Activated CD8-positive, alpha-beta memory T cell treated with anti-CD3 and anti-CD28 coated beads, Interleukin-2, amount 50 U/mL, for 24 hours (primary cell): ENCODE data around the gene DIP2C.
"Not testable (repeated sequence)": the region's sequence is repeated elsewhere in the genome, so short reads cannot be mapped to it uniquely, and the experiment has no call there.

Experiments used
- DNase-seq: peaks from one replicate; pipeline ENCODE4 v3.0.0-alpha.2; 2020; ENCODE audit errors: extremely low read depth

The DIP2C gene

DNA sequence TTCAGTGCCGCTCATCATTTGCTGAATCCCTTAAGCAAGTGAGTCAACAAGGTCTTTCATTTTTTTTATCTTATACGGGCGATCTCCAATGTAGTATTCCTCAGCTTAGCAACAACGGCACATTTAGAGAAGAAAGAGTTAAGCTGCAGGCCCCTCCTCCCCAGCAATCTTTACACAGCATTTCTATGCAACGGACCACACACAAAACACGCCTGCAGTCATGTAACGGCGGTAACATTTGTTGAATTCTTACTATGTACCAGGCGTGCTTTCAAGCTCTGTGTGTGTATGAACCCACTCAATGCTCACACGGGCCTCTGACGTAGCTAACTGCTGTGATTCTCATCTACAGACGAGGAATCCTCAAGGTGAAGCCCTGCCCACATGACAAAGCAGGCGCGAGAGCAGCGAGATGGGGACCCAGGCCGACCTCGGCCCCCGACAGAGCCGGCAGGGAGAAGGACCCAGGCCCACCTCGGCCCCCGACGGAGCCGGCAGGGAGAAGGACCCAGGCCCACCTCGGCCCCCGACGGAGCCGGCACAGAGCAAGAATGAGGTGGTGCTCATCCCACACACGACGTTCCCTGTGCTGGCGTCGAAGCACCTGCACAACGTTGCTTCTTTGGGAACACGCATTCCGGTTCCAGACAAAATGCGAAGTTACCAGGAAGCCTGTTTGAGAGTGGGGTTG lies 313.5 kb downstream of the DIP2C start:
- DNase-seq = no peak

DNA sequence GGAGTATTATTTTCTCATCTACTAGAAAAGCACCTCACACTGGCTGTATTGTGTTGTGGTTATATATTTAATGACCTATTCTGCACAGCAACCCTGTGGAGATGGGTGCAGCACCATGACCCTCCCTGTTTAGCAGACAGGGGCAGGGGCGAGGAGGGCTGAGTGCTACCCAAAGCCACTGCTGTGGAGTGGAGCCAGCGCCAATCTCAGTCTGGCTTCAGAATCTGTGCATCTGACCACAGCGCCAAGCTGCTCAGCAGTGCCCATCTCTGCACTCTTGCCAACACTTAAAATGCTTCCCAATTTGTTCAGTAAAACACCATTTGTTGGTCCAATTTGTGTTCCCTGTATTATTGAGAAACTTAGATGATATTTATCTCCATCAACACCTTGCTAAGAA lies 315.1 kb downstream of the DIP2C start:
- DNase-seq = no peak

DNA sequence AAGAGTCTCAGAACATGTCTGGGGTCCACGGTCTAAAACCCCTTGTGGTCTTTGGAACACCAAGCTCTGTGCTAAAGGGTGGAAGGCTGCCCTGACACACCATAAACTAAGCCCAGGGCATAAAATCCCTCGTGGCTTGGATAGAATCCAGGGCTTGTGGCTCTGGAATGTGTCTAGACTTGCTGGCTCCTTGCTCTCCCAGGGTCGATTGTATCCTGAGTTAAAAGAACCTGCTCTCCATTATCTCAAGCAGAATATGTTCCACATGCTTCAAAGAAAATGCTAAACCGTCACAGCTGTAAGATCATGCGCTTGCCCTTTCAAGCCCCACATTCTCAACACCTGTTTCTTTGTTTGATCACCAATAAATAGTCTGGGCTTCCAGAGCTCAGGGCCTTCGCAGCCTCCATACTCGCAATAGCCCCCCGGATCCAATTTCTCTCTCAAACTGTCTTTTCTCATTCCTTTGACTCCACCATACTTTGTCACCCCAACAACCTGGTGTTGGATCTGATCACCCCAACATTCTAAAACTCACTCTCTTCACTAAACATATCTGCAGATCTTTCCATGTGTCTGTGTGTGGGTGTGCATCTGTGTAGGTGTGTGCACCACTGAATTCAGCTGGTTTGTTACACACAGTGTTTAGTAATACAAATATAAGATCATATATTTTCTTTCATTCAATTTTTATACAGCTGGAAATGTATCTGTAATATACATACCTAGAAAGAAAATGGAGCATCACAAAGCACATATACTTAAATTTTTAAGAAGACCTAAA lies 315.8 kb downstream of the DIP2C start:
- no peak for DNase-seq

- DNase-seq = no peak
Observed at GRCh38 chr10:373015-373414, 316.5 kb downstream of the DIP2C start.

DNA sequence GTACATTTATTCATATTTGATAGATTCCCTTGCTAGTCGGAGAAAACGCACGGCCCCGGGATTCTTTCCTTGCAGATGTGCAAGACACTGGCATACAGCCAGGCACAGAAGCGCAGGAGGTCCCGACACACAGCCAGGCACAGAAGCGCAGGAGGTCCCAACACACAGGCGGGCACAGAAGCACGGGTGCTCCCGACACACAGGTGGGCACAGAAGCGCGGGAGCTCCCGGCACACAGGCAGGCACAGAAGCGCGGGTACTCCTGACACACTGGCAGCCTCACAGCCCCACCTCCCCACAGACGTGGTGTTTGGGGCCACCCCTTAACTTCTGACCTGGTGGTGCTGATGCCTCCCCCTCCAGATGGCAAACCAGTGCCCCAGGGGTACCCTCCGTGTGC lies 316.9 kb downstream of the DIP2C start:
- no peak for DNase-seq

DNA sequence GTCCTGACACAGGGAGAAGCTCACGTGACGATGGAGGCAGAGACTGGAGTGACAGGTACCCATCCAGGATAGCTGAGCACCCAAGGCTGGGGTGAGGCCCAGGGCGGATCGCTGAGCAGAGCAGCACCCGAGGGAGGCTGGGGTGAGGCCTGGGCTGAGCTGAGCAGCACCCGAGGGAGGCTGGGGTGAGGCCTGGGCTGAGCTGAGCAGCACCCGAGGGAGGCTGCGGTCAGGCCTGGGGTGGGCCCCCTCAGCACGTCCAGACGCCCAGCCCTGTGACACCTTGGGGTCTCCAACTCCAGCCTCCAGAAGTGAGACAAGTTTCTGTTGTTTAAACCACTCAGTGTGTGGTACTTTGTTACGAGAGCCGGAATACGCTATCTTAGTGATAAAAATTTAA lies 318.0 kb downstream of the DIP2C start:
- no peak for DNase-seq

DNA sequence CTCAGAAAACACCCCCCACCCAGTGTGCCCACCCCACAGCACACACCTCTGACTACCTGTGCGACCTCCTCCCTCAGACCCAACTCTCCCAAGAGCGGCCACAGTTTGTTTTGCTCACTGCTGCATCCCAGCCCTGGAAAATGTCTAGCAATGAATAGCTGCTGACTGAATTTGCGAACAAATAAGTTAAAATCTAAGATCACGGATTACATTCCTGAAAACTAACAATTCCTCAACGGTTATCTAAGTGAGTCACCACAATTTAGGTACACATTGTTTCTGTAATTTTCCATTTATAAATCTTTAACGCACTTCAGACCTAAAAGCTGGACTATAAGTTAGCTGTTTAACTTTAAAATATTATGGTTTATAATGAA lies 319.0 kb downstream of the DIP2C start:
- DNase-seq = no peak

GRCh38 chr10:369684-370448 lies 319.6 kb downstream of the DIP2C start:
- DNase-seq = no peak

GRCh38 chr10:369221-369683 lies 320.2 kb downstream of the DIP2C start:
- no peak for DNase-seq

DNA sequence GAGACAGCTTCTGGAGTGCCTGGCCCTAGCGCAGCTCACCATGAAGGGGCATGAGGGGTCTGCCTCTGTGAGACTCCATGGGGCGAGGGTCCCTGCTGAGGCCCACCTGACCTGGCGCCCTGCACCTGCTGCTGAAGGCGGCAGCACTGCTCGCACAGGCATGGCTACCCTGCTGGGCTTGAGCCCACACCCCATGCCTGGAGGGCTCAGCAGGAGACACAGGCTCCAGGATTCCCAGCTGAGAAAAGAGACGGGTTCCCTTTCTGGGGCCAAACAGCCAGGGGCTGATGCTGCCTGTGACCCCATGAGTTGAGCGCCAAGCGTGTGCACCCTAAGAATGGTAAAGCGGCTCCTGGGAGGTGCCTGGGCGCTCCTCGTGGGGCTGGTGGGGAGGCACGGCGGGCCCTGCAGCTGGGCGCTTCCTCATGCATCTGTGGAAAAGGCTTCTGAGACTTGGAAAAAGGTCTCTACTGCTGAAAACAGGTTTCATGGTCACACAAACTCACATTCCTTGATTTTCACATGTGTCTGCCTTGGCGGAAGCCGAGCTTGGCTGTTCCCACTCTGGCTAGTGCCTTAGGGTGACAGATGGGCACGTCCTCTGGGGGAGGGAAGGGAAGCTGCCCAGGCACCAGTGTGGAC lies 320.8 kb downstream of the DIP2C start:
- DNase-seq = no peak

DNA sequence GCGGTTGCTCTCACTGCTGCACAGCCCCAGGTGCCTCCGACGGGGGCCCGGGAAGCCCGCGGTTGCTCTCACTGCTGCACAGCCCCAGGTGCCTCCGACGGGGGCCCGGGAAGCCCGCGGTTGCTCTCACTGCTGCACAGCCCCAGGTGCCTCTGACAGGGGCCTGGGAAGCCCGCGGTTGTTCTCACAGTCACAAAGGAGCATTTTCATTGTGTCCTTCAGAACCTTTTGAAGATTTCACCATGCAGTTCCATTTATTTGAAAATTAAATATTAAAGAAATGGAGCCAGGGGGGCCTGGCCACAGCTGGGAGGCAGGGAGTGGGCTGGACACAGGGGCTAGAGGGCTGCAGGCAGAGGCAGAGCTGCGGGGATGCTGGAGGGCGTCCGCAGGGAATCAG lies 321.4 kb downstream of the DIP2C start:
- DNase-seq = not testable (repeated sequence)

DNA sequence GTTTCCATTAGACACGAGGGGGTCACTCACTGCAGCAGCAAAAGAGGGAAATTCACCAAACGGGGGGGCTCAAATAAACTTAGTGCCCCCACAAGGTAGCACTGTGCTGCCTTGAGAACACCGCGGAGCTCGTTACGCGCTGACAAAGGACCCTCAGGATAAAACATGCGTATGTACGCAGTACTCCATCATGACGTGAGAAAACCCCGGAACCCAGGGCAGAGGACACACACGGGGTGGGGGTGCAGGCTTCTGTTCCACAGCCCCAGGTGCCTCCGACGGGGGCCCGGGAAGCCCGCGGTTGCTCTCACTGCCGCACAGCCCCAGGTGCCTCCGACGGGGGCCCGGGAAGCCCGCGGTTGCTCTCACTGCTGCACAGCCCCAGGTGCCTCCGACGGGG lies 321.8 kb downstream of the DIP2C start:
- DNase-seq = no peak

DNA sequence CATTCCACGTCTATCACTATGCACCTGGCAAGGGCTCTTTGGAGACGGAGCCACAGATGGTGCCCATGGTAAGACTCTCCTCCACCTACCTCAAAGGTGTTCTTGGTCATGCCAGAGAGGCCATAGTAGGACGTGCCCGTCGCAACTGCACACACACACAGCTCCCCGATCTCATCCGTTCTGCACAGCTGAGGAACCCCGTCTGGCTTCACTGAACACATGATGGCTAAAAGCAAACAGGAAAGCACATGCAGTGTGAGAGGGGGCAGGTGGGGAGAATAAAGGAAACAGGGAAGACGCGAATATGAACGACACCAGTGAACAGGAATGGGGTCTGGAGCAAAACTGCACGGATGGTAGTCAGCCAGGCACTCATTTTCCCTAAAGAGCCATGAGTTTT lies 323.3 kb downstream of the DIP2C start:
- no peak for DNase-seq

DNA sequence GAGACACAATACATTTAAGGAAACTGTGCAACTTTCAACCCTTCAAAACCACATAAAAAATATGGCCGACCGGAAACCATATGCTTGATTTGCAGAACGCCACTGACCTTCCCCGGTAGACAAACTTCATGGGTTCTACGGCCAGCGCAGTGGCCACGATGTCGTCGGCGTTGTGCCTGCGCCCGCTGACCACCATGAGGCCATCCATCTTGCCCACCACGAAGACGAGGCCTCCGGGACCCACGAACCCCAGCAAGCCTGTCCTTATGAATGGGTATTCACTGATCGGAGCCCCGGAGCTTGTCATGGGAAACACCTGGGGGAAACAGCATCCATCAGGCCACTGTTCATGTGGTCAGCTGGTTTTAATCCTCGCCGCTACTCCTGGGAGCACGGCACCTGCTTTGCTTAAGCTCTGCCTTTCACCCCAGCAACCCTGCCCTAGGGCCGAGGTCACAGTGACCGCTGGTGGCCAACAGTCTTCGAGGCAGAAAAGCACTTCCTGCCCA lies 325.1 kb downstream of the DIP2C start:
- no peak for DNase-seq

- DNase-seq = no peak
Observed at GRCh38 chr10:363152-363551, 326.3 kb downstream of the DIP2C start.

- DNase-seq = no peak
Observed at GRCh38 chr10:361203-362081, 328.0 kb downstream of the DIP2C start.

DNA sequence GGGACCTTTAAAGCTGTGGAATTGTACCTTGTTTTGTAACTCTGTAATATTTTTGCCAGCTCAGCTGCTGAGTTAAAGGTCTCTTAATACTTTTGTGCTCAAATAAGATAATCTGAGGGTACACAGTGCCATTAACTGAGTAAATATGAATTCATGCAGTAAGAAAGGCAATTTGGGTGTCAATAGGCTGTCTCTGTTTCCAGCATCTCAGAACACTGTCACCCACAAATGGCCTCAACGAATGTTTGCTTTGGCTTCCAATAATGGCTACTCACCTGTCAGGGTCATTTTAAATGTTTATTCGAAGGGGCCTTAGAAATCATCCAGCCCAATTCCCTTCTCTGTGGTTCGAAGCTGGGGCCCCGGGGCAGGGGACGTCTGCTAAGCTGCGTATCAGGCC lies 328.8 kb downstream of the DIP2C start:
- no peak for DNase-seq

DNA sequence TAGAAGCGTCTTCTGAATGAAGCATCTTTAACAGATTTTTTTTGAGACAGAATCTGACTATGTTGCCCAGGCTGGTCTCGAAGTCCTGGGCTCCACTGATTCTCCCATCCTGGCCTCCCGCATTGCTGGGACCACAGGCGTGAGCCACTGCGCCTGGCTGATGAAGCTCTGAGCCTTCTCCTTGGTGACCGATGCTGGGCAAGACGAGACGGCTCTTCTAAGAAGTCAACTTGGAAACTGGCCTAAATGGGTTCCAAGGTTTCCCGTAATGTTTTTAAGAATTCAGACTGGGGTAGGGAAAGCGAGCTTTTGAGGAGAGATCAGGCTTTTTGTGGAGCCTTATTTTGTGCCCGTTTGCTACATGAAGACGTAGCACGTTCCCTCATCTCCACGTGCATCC lies 329.7 kb downstream of the DIP2C start:
- no peak for DNase-seq

GRCh38 chr10:359093-359492 lies 330.4 kb downstream of the DIP2C start:
- no peak for DNase-seq

- DNase-seq = no peak
Observed at GRCh38 chr10:357201-357950, 332.1 kb downstream of the DIP2C start.
